ENCODE data around the gene DOCK9. TPM values are rescaled to one million over a fixed set of nuclear protein-coding genes. Genes with fewer than 3 reads are reported as not detected.

DOCK9 gene
- total and polyA plus RNA-seq, 2 donors (not counting 3 experiments of a cell fraction or from before 2014, with no cell fraction given), result 147 to 323 TPM

- no peak overlapping the region for H2AFZ ChIP-seq (ENCODE audit: low read depth, low read length)
- H3K4me2 ChIP-seq (ENCODE audit: insufficient read depth, low read length), result no peak overlapping the region
- no peak for DNase-seq (ENCODE audit: low read depth, low spot score)
- H4K20me1 ChIP-seq (replicated peaks; ENCODE audit: control insufficient read depth, extremely low read depth, insufficient read depth, low read length), result no peaks in the 10 kb centered on the region
- intact Hi-C loops (cut with micrococcal nuclease) (no loop called here), dilution Hi-C loops (cut with MboI; ENCODE audit: extremely low pct_ligation_motif_present, low sequenced_read_pairs) (no loop called here)
- H3K9me1 ChIP-seq (replicated peaks; ENCODE audit: control insufficient read depth, extremely low read depth, insufficient read depth, low read length), result no peaks in the 10 kb centered on the region
- ChIA-PET CTCF (interaction anchor here (1.1 to 1.5 kb wide), 2 partner anchors 13 to 99 kb away, joined by 3 to 4 read pairs; no protein-coding TSS in a partner anchor), POLR2A (no interaction called here)
- no peak for TF ChIP-seq EZH2 (IDR thresholded peaks at IDR 0.05; ENCODE audit: borderline replicate concordance, low read depth, low read length, severe bottlenecking)
- no peak for TF ChIP-seq MAX (IDR thresholded peaks at IDR 0.05; ENCODE audit: insufficient read depth, insufficient read length)
- no peak for TF ChIP-seq MYC (IDR thresholded peaks at IDR 0.05; ENCODE audit: low read depth, low read length)
- TF ChIP-seq POLR2AphosphoS5 (IDR thresholded peaks at IDR 0.05; ENCODE audit: insufficient read depth, low read depth, low read length), result no peak
- TF ChIP-seq CTCF (IDR thresholded peaks at IDR 0.05; ENCODE audit: extremely low read depth in 1 of 2, insufficient read depth in 1 of 2, low read depth in 1 of 2, low read length in 2 of 2), result no peak
- no peak for TF ChIP-seq FOS (IDR thresholded peaks at IDR 0.05; ENCODE audit: borderline replicate concordance, insufficient read depth, low read length)
- no peak for TF ChIP-seq POLR2A (IDR thresholded peaks at IDR 0.05; ENCODE audit: low read depth, low read length)
- no peak overlapping the region for H3K27ac ChIP-seq (ENCODE audit: insufficient read depth, low read depth, low read length)
- no peaks in the 10 kb centered on the region for H3K27me3 ChIP-seq (ENCODE audit: control insufficient read depth in 2 of 2, insufficient read depth in 2 of 2, low read length in 2 of 2)
- no peak overlapping the region for H3K9ac ChIP-seq (replicated peaks; ENCODE audit: extremely low read depth, insufficient read depth, low read length)
- H3K4me1 ChIP-seq (ENCODE audit: control insufficient read depth, extremely low read depth, insufficient read depth, low read length), result peaks cover 16% of the 10 kb centered on the region
- H3K9me3 ChIP-seq (replicated peaks; ENCODE audit: control insufficient read depth, insufficient read depth, low read length), result no peaks in the 10 kb centered on the region
- no peaks in the 10 kb centered on the region for H3K79me2 ChIP-seq (ENCODE audit: control insufficient read depth, insufficient read depth, low read length)
- BruUV-seq (replicated peaks), result no TSS peak
- no peak overlapping the region for H3K4me3 ChIP-seq (replicated peaks in 1 of 3; ENCODE audit: insufficient read depth in 1 of 3, low read depth in 1 of 3, low read length in 3 of 3)
- FAIRE-seq, result no peak
- H3K36me3 ChIP-seq (ENCODE audit: control insufficient read depth in 2 of 2, extremely low read depth in 1 of 2, insufficient read depth in 2 of 2, low read length in 2 of 2), result peaks cover 60 to 68% of the 10 kb centered on the region in 2 experiments
Measured at GRCh38 chr13:98877466-98877865, 100.4 kb downstream of the DOCK9 start.

All from endothelial cell of umbilical vein (primary cell).